Gastrocnemius medialis (tissue), 4 donors: ENCODE measurements around the gene TRDMT1.

Experiments used
- CTCF ChIP-seq, 5 experiments: fragments of 450-650 bp in 3 of 5; fragments of 200-600 bp in 2 of 5; sonication (generic) in 2 of 5; IDR thresholded peaks in 4 of 5; conservative IDR thresholded peaks in 1 of 5; 1 replicate in 4 of 5; 2 replicates in 1 of 5; pipeline ENCODE4 v1.5.1; 2016 to 2019; ENCODE audit warnings: antibody characterized with exemption in 5 of 5, mild to moderate bottlenecking in 3 of 5, moderate library complexity in 3 of 5
- POLR2A ChIP-seq, 2 donors: fragments of 450-650 bp; IDR thresholded peaks; one replicate each; pipeline ENCODE4 v1.6.1; 2017; ENCODE audit warnings: antibody characterized with exemption in 2 of 2, mild to moderate bottlenecking in 2 of 2, moderate library complexity in 2 of 2

- TF ChIP-seq CTCF (IDR thresholded peaks at IDR 0.05 in 4 of 5, conservative IDR thresholded peaks at IDR 0.05 in 1 of 5): no peak
- TF ChIP-seq POLR2A (IDR thresholded peaks at IDR 0.05): no peak
Measured at GRCh38 chr10:17157024-17157423, 44.4 kb downstream of the TRDMT1 start.
